DOHH2 (cell line): ENCODE measurements around the gene KIF5C.

Experiments used
- H3F3A ChIP-seq: fragments of 200-600 bp; sonication (generic), shearing (Covaris generic); 2 replicates; pipeline ENCODE4 v1.6.0; 2016; ENCODE audit warnings: antibody characterized with exemption, mild to moderate bottlenecking; ENCODE audit not compliant: control insufficient read depth, insufficient read depth
- H3K27ac ChIP-seq: fragments of 200-600 bp; sonication (generic); 2 replicates; pipeline ENCODE4 v1.5.1; 2014; ENCODE audit warnings: low read depth, mild to moderate bottlenecking, low read length, moderate library complexity
- H3K27me3 ChIP-seq: fragments of 200-600 bp; sonication (generic); 2 replicates; pipeline ENCODE4 v1.6.1; 2014; ENCODE audit warnings: mild to moderate bottlenecking, low read length, mixed read lengths; ENCODE audit not compliant: control insufficient read depth
- H3K36me3 ChIP-seq: fragments of 200-600 bp; sonication (generic); 2 replicates; pipeline ENCODE4 v1.6.1; 2014; ENCODE audit warnings: mild to moderate bottlenecking, low read length, moderate library complexity, mixed read lengths; ENCODE audit not compliant: control insufficient read depth
- H3K4me1 ChIP-seq: fragments of 200-600 bp; sonication (generic); 2 replicates; pipeline ENCODE4 v1.6.1; 2014; ENCODE audit warnings: mild to moderate bottlenecking, low read length, mixed read lengths; ENCODE audit not compliant: control insufficient read depth
- H3K4me2 ChIP-seq: fragments of 200-600 bp; sonication (generic); 2 replicates; pipeline ENCODE4 v1.6.0; 2014; ENCODE audit warnings: mild to moderate bottlenecking, low read length, moderate library complexity
- H3K4me3 ChIP-seq: fragments of 200-600 bp; sonication (generic); 2 replicates; pipeline ENCODE4 v1.5.1; 2014; ENCODE audit warnings: mild to moderate bottlenecking, low read length, mixed read lengths
- H3K79me2 ChIP-seq: fragments of 200-600 bp; sonication (generic); 2 replicates; pipeline ENCODE4 v1.6.1; 2014; ENCODE audit warnings: mild to moderate bottlenecking, low read length, mixed read lengths; ENCODE audit not compliant: control insufficient read depth
- H3K9me2 ChIP-seq: fragments of 200-600 bp; sonication (generic); replicated peaks from 2 replicates; pipeline ENCODE4 v1.6.1; 2014; ENCODE audit warnings: mild to moderate bottlenecking, low read length, mixed read lengths; ENCODE audit not compliant: control insufficient read depth
- H3K9me3 ChIP-seq: fragments of 200-600 bp; sonication (generic); 2 replicates; pipeline ENCODE4 v1.6.1; 2014; ENCODE audit warnings: antibody characterized with exemption, low read length, mixed read lengths; ENCODE audit not compliant: control insufficient read depth, insufficient read depth
- H4K20me1 ChIP-seq: fragments of 200-600 bp; sonication (generic); 2 replicates; pipeline ENCODE4 v1.6.0; 2014; ENCODE audit warnings: low read depth, mild to moderate bottlenecking, antibody characterized with exemption, low read length, moderate library complexity; ENCODE audit not compliant: control insufficient read depth, insufficient read depth
- EZH2phosphoT487 ChIP-seq: fragments of 200-600 bp; sonication (generic); IDR thresholded peaks from 2 replicates; pipeline ENCODE4 v1.6.1; 2017; ENCODE audit warnings: borderline replicate concordance, mild to moderate bottlenecking, antibody characterized with exemption, low read length, moderate library complexity, mixed read lengths
- TF ChIP-seq, protein P1 (sequence below): fragments of 200-600 bp; sonication (generic); IDR thresholded peaks from one replicate; pipeline ENCODE4 v1.5.1; 2014; ENCODE audit warnings: antibody characterized with exemption, mild to moderate bottlenecking, low read depth, low read length; ENCODE audit not compliant: poor library complexity, severe bottlenecking

The KIF5C gene

DNA sequence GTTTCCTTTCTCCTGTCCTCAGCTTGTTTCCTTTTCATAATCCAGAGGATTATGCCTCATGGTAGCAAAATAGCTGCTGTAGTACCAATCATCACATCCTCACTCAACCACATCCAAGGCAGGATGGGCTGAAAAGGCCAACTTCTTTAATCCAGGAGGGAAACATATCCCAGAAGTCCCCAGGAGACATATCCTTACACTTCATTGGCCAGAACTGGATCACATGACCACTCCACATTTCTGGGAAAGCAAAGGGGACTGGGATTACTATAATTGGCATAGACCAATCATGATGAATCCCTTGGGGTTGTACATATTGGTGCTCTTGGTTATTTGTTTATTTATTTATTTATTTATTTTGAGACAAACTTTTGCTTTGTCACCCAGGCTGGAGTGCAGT, 109.4 kb downstream of the KIF5C start:
- Histone ChIP-seq H3K4me3 (no peak overlapping the region), H3K79me2 (no peaks in the 10 kb centered on the region), H3K9me2 (no peaks in the 10 kb centered on the region), H3K27ac (no peak overlapping the region), H3K27me3 (no peaks in the 10 kb centered on the region), H4K20me1 (no peaks in the 10 kb centered on the region), H3K36me3 (peaks cover 19% of the 10 kb centered on the region), H3K9me3 (no peaks in the 10 kb centered on the region), H3F3A (no peaks in the 10 kb centered on the region), H3K4me2 (no peak overlapping the region), H3K4me1 (peaks cover 2% of the 10 kb centered on the region; the same call in 1 of the 2 replicates)
- TF ChIP-seq, protein P1, sequence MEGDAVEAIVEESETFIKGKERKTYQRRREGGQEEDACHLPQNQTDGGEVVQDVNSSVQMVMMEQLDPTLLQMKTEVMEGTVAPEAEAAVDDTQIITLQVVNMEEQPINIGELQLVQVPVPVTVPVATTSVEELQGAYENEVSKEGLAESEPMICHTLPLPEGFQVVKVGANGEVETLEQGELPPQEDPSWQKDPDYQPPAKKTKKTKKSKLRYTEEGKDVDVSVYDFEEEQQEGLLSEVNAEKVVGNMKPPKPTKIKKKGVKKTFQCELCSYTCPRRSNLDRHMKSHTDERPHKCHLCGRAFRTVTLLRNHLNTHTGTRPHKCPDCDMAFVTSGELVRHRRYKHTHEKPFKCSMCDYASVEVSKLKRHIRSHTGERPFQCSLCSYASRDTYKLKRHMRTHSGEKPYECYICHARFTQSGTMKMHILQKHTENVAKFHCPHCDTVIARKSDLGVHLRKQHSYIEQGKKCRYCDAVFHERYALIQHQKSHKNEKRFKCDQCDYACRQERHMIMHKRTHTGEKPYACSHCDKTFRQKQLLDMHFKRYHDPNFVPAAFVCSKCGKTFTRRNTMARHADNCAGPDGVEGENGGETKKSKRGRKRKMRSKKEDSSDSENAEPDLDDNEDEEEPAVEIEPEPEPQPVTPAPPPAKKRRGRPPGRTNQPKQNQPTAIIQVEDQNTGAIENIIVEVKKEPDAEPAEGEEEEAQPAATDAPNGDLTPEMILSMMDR = no peak
- no peak for TF ChIP-seq EZH2phosphoT487

DNA sequence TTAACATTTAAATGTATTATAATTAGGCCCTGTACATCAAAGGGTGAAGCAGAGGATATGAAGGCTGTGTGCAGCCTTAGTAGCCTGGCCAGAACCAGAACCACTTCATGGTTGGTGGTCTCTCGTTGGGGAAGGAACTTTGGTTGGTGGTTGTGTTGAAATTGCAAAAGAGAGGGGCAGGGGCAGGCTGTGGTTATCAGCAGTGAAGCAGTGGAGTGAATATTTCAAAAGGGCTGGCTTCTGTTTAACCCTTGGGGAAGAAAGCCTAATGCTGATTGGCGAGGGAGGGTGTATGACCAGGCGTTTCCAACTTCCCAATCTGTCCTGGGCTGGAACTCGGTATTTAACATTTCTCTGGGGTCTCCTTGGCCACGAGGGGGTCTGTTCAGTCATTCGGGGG, 112.3 kb downstream of the KIF5C start:
- Histone ChIP-seq H3K9me2 (no peaks in the 10 kb centered on the region), H3F3A (no peaks in the 10 kb centered on the region), H3K36me3 (peaks cover 17% of the 10 kb centered on the region), H3K79me2 (no peaks in the 10 kb centered on the region), H3K9me3 (no peaks in the 10 kb centered on the region), H3K4me3 (no peak overlapping the region), H3K4me2 (no peak overlapping the region), H4K20me1 (no peaks in the 10 kb centered on the region), H3K27me3 (no peaks in the 10 kb centered on the region), H3K4me1 (peaks cover 6% of the 10 kb centered on the region; the same call in 1 of the 2 replicates), H3K27ac (no peak overlapping the region)
- no peak for TF ChIP-seq EZH2phosphoT487
- TF ChIP-seq, protein P1 = no peak

DNA sequence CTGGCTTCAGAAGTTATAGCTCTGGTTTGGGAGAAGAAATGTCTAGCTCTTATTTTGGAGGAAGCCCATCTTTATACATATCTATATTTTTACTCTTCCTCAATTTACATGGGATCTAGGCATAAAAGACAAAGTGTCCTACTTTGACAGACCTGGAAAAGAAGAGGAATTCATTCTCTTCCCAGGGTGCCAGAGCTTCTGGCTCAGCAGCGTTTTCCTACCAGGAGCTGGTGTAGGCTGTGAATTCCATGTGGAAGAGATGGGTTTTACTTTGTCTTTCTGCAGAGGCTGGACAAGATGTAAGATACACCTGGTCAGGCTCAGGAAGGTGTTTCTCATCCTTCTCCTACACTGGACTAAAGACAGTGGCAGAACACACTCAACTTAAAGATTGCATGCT, 113.3 kb downstream of the KIF5C start:
- Histone ChIP-seq H3K36me3 (peaks cover 17% of the 10 kb centered on the region), H3K79me2 (no peaks in the 10 kb centered on the region), H3K4me1 (peaks cover 6% of the 10 kb centered on the region; the same call in 1 of the 2 replicates), H3F3A (no peaks in the 10 kb centered on the region), H3K4me3 (no peak overlapping the region), H3K4me2 (no peak overlapping the region), H3K27me3 (no peaks in the 10 kb centered on the region), H3K27ac (no peak overlapping the region), H3K9me2 (no peaks in the 10 kb centered on the region), H3K9me3 (no peaks in the 10 kb centered on the region), H4K20me1 (no peaks in the 10 kb centered on the region)
- TF ChIP-seq, protein P1 = no peak
- no peak for TF ChIP-seq EZH2phosphoT487
